Kidney (tissue), 14 donors: ENCODE results near the gene TNIP1. TPM values are rescaled to one million over a fixed set of nuclear protein-coding genes. Genes with fewer than 3 reads are reported as not detected.

Source experiments
- DNase-seq, 5 donors: peaks; one replicate each; pipeline ENCODE4 v3.0.0-alpha.2; 2013 to 2020
- FAIRE-seq: peaks from 2 replicates; lab custom pipeline; 2012; peaks lifted over from hg19 to GRCh38; lab: Jason Lieb, UNC
- H3K27ac ChIP-seq, 2 donors: one replicate each; pipeline ENCODE4 v1.7.0; 2013; ENCODE audit warnings: low read depth in 2 of 2, low read length in 2 of 2, inconsistent platforms in 1 of 2
- H3K27me3 ChIP-seq: one replicate; pipeline ENCODE4 v1.7.1; 2013; ENCODE audit warnings: low read length, inconsistent platforms; ENCODE audit not compliant: control insufficient read depth, insufficient read depth
- H3K36me3 ChIP-seq, 3 donors: one replicate each; pipeline versions ENCODE4 v1.7.0 to v1.7.1; 2013; ENCODE audit warnings: low read length in 3 of 3, control low read depth in 1 of 3, inconsistent platforms in 1 of 3; ENCODE audit not compliant: insufficient read depth in 3 of 3, control insufficient read depth in 2 of 3
- H3K4me1 ChIP-seq, 3 donors: one replicate each; pipeline versions ENCODE4 v1.7.0 to v1.7.1; 2013; ENCODE audit warnings: low read length in 3 of 3, inconsistent platforms in 1 of 3, low read depth in 1 of 3; ENCODE audit not compliant: control insufficient read depth in 2 of 3, insufficient read depth in 2 of 3
- H3K4me3 ChIP-seq, 3 donors: one replicate each; pipeline versions ENCODE4 v1.7.0 to v1.8.1; 2013; ENCODE audit warnings: low read length in 3 of 3, control low read depth in 1 of 3, inconsistent platforms in 1 of 3
- H3K9ac ChIP-seq, 3 donors: one replicate each; pipeline versions ENCODE4 v1.7.0 to v1.7.1; 2013; ENCODE audit warnings: low read length in 3 of 3, control low read depth in 1 of 3, inconsistent platforms in 1 of 3
- H3K9me3 ChIP-seq, 3 donors: one replicate each; pipeline versions ENCODE4 v1.7.0 to v1.7.1; 2013; ENCODE audit warnings: low read length in 3 of 3, control low read depth in 1 of 3, inconsistent platforms in 1 of 3; ENCODE audit not compliant: control insufficient read depth in 2 of 3, insufficient read depth in 1 of 3
- CTCF ChIP-seq: IDR thresholded peaks from 3 replicates; pipeline ENCODE4 v1.5.1; 2012; ENCODE audit warnings: mild to moderate bottlenecking, moderate library complexity, borderline replicate concordance; ENCODE audit not compliant: insufficient read depth; ENCODE audit errors: extremely low read depth
- intact Hi-C: fragments of 100-400 bp; cut with DNase I; formaldehyde crosslinking; loops from one replicate; pipeline ENCODE4 v1.11.1; 2022
- polyA plus RNA-seq: library from polyadenylated mRNA; stranded (reverse); fragments of 350-450 nt; fragmentation: Illumina TruSeq; extraction: RNeasy Lipid Tissue Mini Kit (QIAGEN cat#74804); gene quantifications from one replicate; pipeline ENCODE4 v1.2.3, GENCODE V29; 2014; ENCODE audit warnings: low read depth, low replicate concordance; ENCODE audit not compliant: insufficient read depth
- total RNA-seq: library from RNA; stranded (reverse); fragmentation: NEBNext Ultra II Directional; extraction: Animal tissue kit (Norgen Biotek cat#: 25700); gene quantifications from one replicate; pipeline ENCODE4 v1.2.1, GENCODE V29; 2021
- donor health status: control.
- donor health status: control.
- donor health status: control.
- donor health status: control.
- donor health status: control.
- donor health status: DM: yes; HTN: yes; CAD: no.
- donor health status: Normal renal cell carcinoma (clear cell type).

The TNIP1 gene
- total and polyA plus RNA-seq, 2 donors from 2014 or later = 109 to 132 TPM

- FAIRE-seq (no peak), DNase-seq (no peak)
- Histone ChIP-seq H3K9ac (peak overlapping the region in 1 of 3 donors; percentile 99), H3K9me3 (no peaks in the 10 kb centered on the region), H3K4me3 (peak overlapping the region in 2 of 3 donors; percentile 21 to 90), H3K27ac (peak overlapping the region; percentile 98 to 99), H3K36me3 (peaks cover 0 to 5% (median 0%) of the 10 kb centered on the region in 3 donors), H3K27me3 (no peaks in the 10 kb centered on the region), H3K4me1 (peaks cover 5 to 49% (median 49%) of the 10 kb centered on the region in 3 donors)
- TF ChIP-seq CTCF = no peak
- intact Hi-C loops = no loop called here
These were observed 2.2 kb downstream of the TNIP1 start for GRCh38 chr5:151078490-151079262.

- FAIRE-seq (no peak), DNase-seq (no peak)
- Histone ChIP-seq H3K4me1 (peaks cover 5 to 51% (median 46%) of the 10 kb centered on the region in 3 donors), H3K27me3 (no peaks in the 10 kb centered on the region), H3K36me3 (peaks cover 0 to 5% (median 0%) of the 10 kb centered on the region in 3 donors), H3K9me3 (no peaks in the 10 kb centered on the region), H3K27ac (peak overlapping the region; percentile 98 to 99), H3K9ac (peak overlapping the region in 1 of 3 donors; percentile 99), H3K4me3 (peak overlapping the region in 2 of 3 donors; percentile 36 to 90)
- intact Hi-C loops = no loop called here
- TF ChIP-seq CTCF = no peak
These were observed 2.9 kb downstream of the TNIP1 start for GRCh38 chr5:151077967-151078366.

GRCh38 chr5:151077419-151077818, 3.4 kb downstream of the TNIP1 start:
- Histone ChIP-seq H3K9ac (peak overlapping the region in 1 of 3 donors; percentile 99), H3K27me3 (no peaks in the 10 kb centered on the region), H3K27ac (peak overlapping the region; percentile 98 to 99), H3K4me1 (peaks cover 5 to 52% (median 43%) of the 10 kb centered on the region in 3 donors), H3K9me3 (no peaks in the 10 kb centered on the region), H3K36me3 (peaks cover 0 to 5% (median 0%) of the 10 kb centered on the region in 3 donors), H3K4me3 (peak overlapping the region in 1 of 3 donors; percentile 31)
- DNase-seq = no peak
- no peak for FAIRE-seq
- no peak for TF ChIP-seq CTCF
- intact Hi-C loops = no loop called here
